Endothelial cell of umbilical vein (primary cell): Measurements from ENCODE around the gene SPATA2L. TPM values are rescaled to one million over a fixed set of nuclear protein-coding genes. Genes with fewer than 3 reads are reported as not detected.

Experiments used
- BruUV-seq: library from RNA; stranded (reverse); fragments of 400-500 nt; replicated peaks from 2 replicates; lab custom pipeline; 2021; lab: Mats Ljungman, UMichigan
- CTCF ChIA-PET: fragments of 300-600, 350-600 bp; sonication (Branson Sonifier 250); formaldehyde crosslinking; loops from one replicate; lab custom pipeline; 2021; ENCODE audit warnings: antibody characterized with exemption, inconsistent platforms; lab: Charles Lee
- POLR2A ChIA-PET: fragments of 300-600, 350-600 bp; sonication (Branson Sonifier 250); formaldehyde crosslinking; loops from one replicate; lab custom pipeline; 2021; ENCODE audit warnings: antibody characterized with exemption, inconsistent platforms; lab: Charles Lee
- DNase-seq: peaks from one replicate; pipeline ENCODE4 v3.0.0-alpha.2; 2011; ENCODE audit warnings: low read depth, low spot score
- FAIRE-seq: peaks from 2 replicates; lab custom pipeline; 2011; peaks lifted over from hg19 to GRCh38; lab: Jason Lieb, UNC
- H2AFZ ChIP-seq: 2 replicates; pipeline ENCODE4 v1.6.0; 2012; ENCODE audit warnings: low read depth, low read length, control low read depth, inconsistent platforms
- H3K27ac ChIP-seq: 2 replicates; pipeline ENCODE4 v1.5.1; 2011; ENCODE audit warnings: low read depth, mild to moderate bottlenecking, control low read depth, low read length, moderate library complexity; ENCODE audit not compliant: insufficient read depth
- H3K27me3 ChIP-seq, 2 experiments: 2 replicates each; pipeline versions ENCODE4 v1.6.0 to v1.6.1; 2011; ENCODE audit warnings: low read length in 2 of 2, mixed read lengths in 1 of 2; ENCODE audit not compliant: control insufficient read depth in 2 of 2, insufficient read depth in 2 of 2
- H3K36me3 ChIP-seq, 2 experiments: 2 replicates in 1 of 2; 3 replicates in 1 of 2; pipeline ENCODE4 v1.5.1; 2011; ENCODE audit warnings: low read length in 2 of 2, mild to moderate bottlenecking in 1 of 2, moderate library complexity in 1 of 2; ENCODE audit not compliant: control insufficient read depth in 2 of 2, insufficient read depth in 2 of 2; ENCODE audit errors: extremely low read depth in 1 of 2
- H3K4me1 ChIP-seq: 3 replicates; pipeline ENCODE4 v1.5.1; 2011; ENCODE audit warnings: mild to moderate bottlenecking, low read length; ENCODE audit not compliant: control insufficient read depth, insufficient read depth; ENCODE audit errors: extremely low read depth
- H3K4me2 ChIP-seq: 2 replicates; pipeline ENCODE4 v1.6.1; 2011; ENCODE audit warnings: low read length, control low read depth, mixed read lengths; ENCODE audit not compliant: insufficient read depth
- H3K4me3 ChIP-seq, 3 experiments: fragments of 200-600 bp in 1 of 3; sonication (generic), shearing (Covaris generic) in 1 of 3; replicated peaks in 1 of 3; 2 replicates each; pipeline ENCODE4 v1.5.1; 2011 to 2016; ENCODE audit warnings: control low read depth in 3 of 3, low read length in 3 of 3, mild to moderate bottlenecking in 2 of 3, inconsistent platforms in 1 of 3, low read depth in 1 of 3, moderate library complexity in 1 of 3; ENCODE audit not compliant: insufficient read depth in 1 of 3
- H3K79me2 ChIP-seq: 2 replicates; pipeline ENCODE4 v1.6.0; 2012; ENCODE audit warnings: low read length, inconsistent platforms; ENCODE audit not compliant: control insufficient read depth, insufficient read depth
- H3K9ac ChIP-seq: replicated peaks from 2 replicates; pipeline ENCODE3; 2011; ENCODE audit warnings: low read length, control low read depth; ENCODE audit not compliant: insufficient read depth; ENCODE audit errors: extremely low read depth
- H3K9me1 ChIP-seq: replicated peaks from 3 replicates; pipeline ENCODE4 v1.6.0; 2011; ENCODE audit warnings: mild to moderate bottlenecking, low read length; ENCODE audit not compliant: control insufficient read depth, insufficient read depth; ENCODE audit errors: extremely low read depth
- H3K9me3 ChIP-seq: replicated peaks from 2 replicates; pipeline ENCODE4 v1.5.1; 2012; ENCODE audit warnings: low read length, inconsistent platforms; ENCODE audit not compliant: control insufficient read depth, insufficient read depth
- H4K20me1 ChIP-seq: replicated peaks from 2 replicates; pipeline ENCODE3; 2011; ENCODE audit warnings: mild to moderate bottlenecking, low read length; ENCODE audit not compliant: control insufficient read depth, insufficient read depth; ENCODE audit errors: extremely low read depth
- CTCF ChIP-seq, 2 donors: IDR thresholded peaks; 1 replicate in 1 of 2; 2 replicates in 1 of 2; pipeline ENCODE4 v1.5.1; 2011; ENCODE audit warnings: low read length in 2 of 2, mild to moderate bottlenecking in 2 of 2, moderate library complexity in 2 of 2, control low read depth in 1 of 2, inconsistent platforms in 1 of 2, low read depth in 1 of 2; ENCODE audit not compliant: insufficient read depth in 1 of 2; ENCODE audit errors: extremely low read depth in 1 of 2
- EZH2 ChIP-seq: IDR thresholded peaks from 2 replicates; pipeline ENCODE4 v1.6.1; 2012; ENCODE audit warnings: borderline replicate concordance, low read depth, mild to moderate bottlenecking, moderate library complexity, low read length, inconsistent platforms; ENCODE audit not compliant: severe bottlenecking
- FOS ChIP-seq: IDR thresholded peaks from 2 replicates; pipeline ENCODE4 v1.6.1; 2011; ENCODE audit warnings: mild to moderate bottlenecking, low read length, moderate library complexity, borderline replicate concordance; ENCODE audit not compliant: insufficient read depth
- GATA2 ChIP-seq: IDR thresholded peaks from 2 replicates; pipeline ENCODE4 v1.7.0; 2011; ENCODE audit warnings: low read depth, mild to moderate bottlenecking, moderate library complexity, mixed read lengths, low read length; ENCODE audit not compliant: insufficient read length, insufficient read depth
- JUN ChIP-seq: IDR thresholded peaks from 2 replicates; pipeline ENCODE4 v1.6.1; 2011; ENCODE audit warnings: borderline replicate concordance, low read depth; ENCODE audit not compliant: insufficient read length, insufficient read depth
- MYC ChIP-seq: IDR thresholded peaks from one replicate; pipeline ENCODE4 v1.6.1; 2011; ENCODE audit warnings: mild to moderate bottlenecking, low read depth, low read length
- POLR2A ChIP-seq: IDR thresholded peaks from 2 replicates; pipeline ENCODE4 v1.6.1; 2012; ENCODE audit warnings: low read depth, mild to moderate bottlenecking, control low read depth, low read length
- POLR2AphosphoS5 ChIP-seq: IDR thresholded peaks from 2 replicates; pipeline ENCODE4 v1.6.1; 2012; ENCODE audit warnings: low read depth, mild to moderate bottlenecking, control low read depth, low read length, moderate library complexity; ENCODE audit not compliant: insufficient read depth
- dilution Hi-C: fragments of 300-500 bp; cut with MboI; formaldehyde crosslinking; loops from one replicate; pipeline ENCODE4 v1.15.0; 2019; ENCODE audit warnings: low sequenced_read_pairs; ENCODE audit not compliant: extremely low pct_ligation_motif_present
- intact Hi-C: fragments of 100-400 bp; cut with micrococcal nuclease; formaldehyde crosslinking; loops from one replicate; pipeline ENCODE4 v1.10.0; 2022
- polyA plus RNA-seq, 4 experiments: library from polyadenylated mRNA; depleted of rRNA in 3 of 4; stranded (reverse) in 3 of 4; unstranded in 1 of 4; fragments of >200 nt; gene quantifications; 2 replicates each; pipeline versions ENCODE4 v1.2.1 to v1.2.3, GENCODE V29; 2011 to 2012; ENCODE audit warnings: missing spikeins in 1 of 4
- total RNA-seq: library from RNA; stranded (reverse); gene quantifications from 2 replicates; pipeline ENCODE4 v1.2.3, GENCODE V29; 2021
- TF ChIP-seq, protein P1 (sequence below): IDR thresholded peaks from 2 replicates; pipeline ENCODE4 v1.6.1; 2011; ENCODE audit not compliant: insufficient read depth, insufficient read length

Gene SPATA2L
- total and polyA plus RNA-seq, 2 donors (not counting 3 experiments of a cell fraction or from before 2014, with no cell fraction given): 7.3 to 7.4 TPM

GRCh38 chr16:89705006-89705405 is 3.5 kb upstream of the SPATA2L start:
- FAIRE-seq (no peak), DNase-seq (no peak)
- H3K9me1 ChIP-seq: no peaks in the 10 kb centered on the region
- H2AFZ ChIP-seq: no peak overlapping the region
- BruUV-seq: no TSS peak
- CTCF ChIA-PET: interaction anchor here (1.7 to 6.4 kb wide), 6 partner anchors 14 to 156 kb away, joined by 6 to 119 read pairs (median 12); no protein-coding TSS in a partner anchor
- POLR2A ChIA-PET: interaction anchor here (0.6 kb wide), 1 partner anchor 245 kb away, joined by 3 read pairs; no protein-coding TSS in a partner anchor
- H3K4me1 ChIP-seq: peaks cover 9% of the 10 kb centered on the region
- dilution Hi-C loops (no loop called here), intact Hi-C loops (no loop called here)
- no peak overlapping the region for H3K4me3 ChIP-seq
- no peaks in the 10 kb centered on the region for H4K20me1 ChIP-seq
- no peaks in the 10 kb centered on the region for H3K36me3 ChIP-seq
- no peaks in the 10 kb centered on the region for H3K9me3 ChIP-seq
- H3K9ac ChIP-seq: no peak overlapping the region
- no peak overlapping the region for H3K27ac ChIP-seq
- H3K27me3 ChIP-seq: no peaks in the 10 kb centered on the region
- no peak for TF ChIP-seq FOS
- H3K4me2 ChIP-seq: no peak overlapping the region
- no peaks in the 10 kb centered on the region for H3K79me2 ChIP-seq

- DNase-seq: no peak
- Histone ChIP-seq H3K27me3 (no peaks in the 10 kb centered on the region), H3K9me1 (no peaks in the 10 kb centered on the region), H3K9me3 (no peaks in the 10 kb centered on the region), H3K4me3 (no peak overlapping the region), H4K20me1 (no peaks in the 10 kb centered on the region), H3K4me2 (no peak overlapping the region), H3K9ac (no peak overlapping the region), H3K27ac (no peak overlapping the region), H3K36me3 (no peaks in the 10 kb centered on the region), H3K79me2 (no peaks in the 10 kb centered on the region), H2AFZ (no peak overlapping the region), H3K4me1 (peaks cover 9% of the 10 kb centered on the region)
- FAIRE-seq: no peak
- dilution Hi-C loops (no loop called here), intact Hi-C loops (loop anchor here (5.0 kb wide), 1 partner anchor 218 kb away; the partner anchor contains the start of gene TUBB3)
- CTCF ChIA-PET: interaction anchor here (1.0 to 6.4 kb wide), 3 partner anchors 89 to 206 kb away, joined by 3 to 119 read pairs (median 90); no protein-coding TSS in a partner anchor
- POLR2A ChIA-PET: no interaction called here
- no TSS peak for BruUV-seq
- TF ChIP-seq FOS: no peak
- no peak for TF ChIP-seq GATA2
- TF ChIP-seq POLR2AphosphoS5: no peak
- no peak for TF ChIP-seq MYC
- TF ChIP-seq, protein P1, sequence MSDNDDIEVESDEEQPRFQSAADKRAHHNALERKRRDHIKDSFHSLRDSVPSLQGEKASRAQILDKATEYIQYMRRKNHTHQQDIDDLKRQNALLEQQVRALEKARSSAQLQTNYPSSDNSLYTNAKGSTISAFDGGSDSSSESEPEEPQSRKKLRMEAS: no peak
- TF ChIP-seq POLR2A: no peak
- TF ChIP-seq CTCF (IDR thresholded peaks at IDR 0.05; ENCODE audit: extremely low read depth in 1 of 2, insufficient read depth in 1 of 2, low read depth in 1 of 2, low read length in 2 of 2): no peak
- no peak for TF ChIP-seq JUN
- no peak for TF ChIP-seq EZH2
Measured at GRCh38 chr16:89704281-89704680, 2.8 kb upstream of the SPATA2L start.
